Prostate gland (tissue), 1 donor: Measurements from ENCODE around the gene ORC5.

Experiments
- POLR2A ChIP-seq: fragments of 450-650 bp; IDR thresholded peaks from one replicate; pipeline ENCODE4 v1.6.1; 2016; ENCODE audit warnings: antibody characterized with exemption, mild to moderate bottlenecking
- POLR2AphosphoS5 ChIP-seq: sonication (generic); formaldehyde crosslinking; IDR thresholded peaks from one replicate; pipeline ENCODE4 v1.6.1; 2017; ENCODE audit warnings: antibody characterized with exemption

- TF ChIP-seq POLR2AphosphoS5 = no peak
- TF ChIP-seq POLR2A = no peak
These were observed 70.3 kb downstream of the ORC5 start for GRCh38 chr7:104137511-104137910.
